MM.1S (cell line): Measurements from ENCODE around the gene CYYR1.

Source experiments
- CTCF ChIP-seq: fragments of 300-600 bp; sonication (generic); IDR thresholded peaks from 2 replicates; pipeline ENCODE4 v1.5.1; 2016; ENCODE audit warnings: antibody characterized with exemption, low read length, mixed read lengths
- EZH2 ChIP-seq: fragments of 300-600 bp; sonication (generic); optimal IDR thresholded peaks from 2 replicates; pipeline ENCODE3; 2017; ENCODE audit warnings: low read depth, mild to moderate bottlenecking, antibody characterized with exemption, low read length, mixed read lengths
- EZH2phosphoT487 ChIP-seq: fragments of 300-600 bp; sonication (generic); IDR thresholded peaks from 2 replicates; pipeline ENCODE4 v1.6.1; 2018; ENCODE audit warnings: antibody characterized with exemption, low read length

GRCh38 chr21:26432410-26432809 lies 140.7 kb downstream of the CYYR1 start:
- TF ChIP-seq CTCF: no peak
- no peak for TF ChIP-seq EZH2phosphoT487
- no peak for TF ChIP-seq EZH2
